ENCODE data around the gene RAB3D. TPM values are rescaled to one million over a fixed set of nuclear protein-coding genes. Genes with fewer than 3 reads are reported as not detected.
"Not testable (repeated sequence)": the region's sequence is repeated elsewhere in the genome, so short reads cannot be mapped to it uniquely, and the experiment has no call there.

RAB3D gene
- total RNA-seq, 1 donor from 2014 or later, result 53.6 TPM

DNA sequence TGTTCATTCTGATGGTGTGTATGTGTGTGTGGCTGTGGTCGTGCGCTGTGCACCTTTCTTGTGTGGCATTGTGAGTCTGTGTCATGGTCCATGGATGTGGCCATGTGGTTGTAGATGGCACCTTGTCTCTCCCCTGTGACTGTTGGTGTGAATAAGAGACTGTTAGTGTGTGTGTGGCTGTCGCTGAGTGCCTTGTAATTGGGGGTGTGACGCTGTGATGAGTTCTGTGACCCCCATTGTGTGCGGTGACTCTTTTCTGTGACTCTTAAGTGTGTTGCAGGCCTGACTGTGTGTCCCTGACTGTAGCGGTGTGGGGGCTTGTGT is 16.6 kb upstream of the RAB3D start:
- ATAC-seq (no peak), DNase-seq (no peak)
- peak overlapping the region; percentile 60 for H3K4me3 ChIP-seq
- no peaks in the 10 kb centered on the region for H3K9me3 ChIP-seq
- no peaks in the 10 kb centered on the region for H3K27me3 ChIP-seq (ENCODE audit: low read depth)
- TF ChIP-seq, protein P1, sequence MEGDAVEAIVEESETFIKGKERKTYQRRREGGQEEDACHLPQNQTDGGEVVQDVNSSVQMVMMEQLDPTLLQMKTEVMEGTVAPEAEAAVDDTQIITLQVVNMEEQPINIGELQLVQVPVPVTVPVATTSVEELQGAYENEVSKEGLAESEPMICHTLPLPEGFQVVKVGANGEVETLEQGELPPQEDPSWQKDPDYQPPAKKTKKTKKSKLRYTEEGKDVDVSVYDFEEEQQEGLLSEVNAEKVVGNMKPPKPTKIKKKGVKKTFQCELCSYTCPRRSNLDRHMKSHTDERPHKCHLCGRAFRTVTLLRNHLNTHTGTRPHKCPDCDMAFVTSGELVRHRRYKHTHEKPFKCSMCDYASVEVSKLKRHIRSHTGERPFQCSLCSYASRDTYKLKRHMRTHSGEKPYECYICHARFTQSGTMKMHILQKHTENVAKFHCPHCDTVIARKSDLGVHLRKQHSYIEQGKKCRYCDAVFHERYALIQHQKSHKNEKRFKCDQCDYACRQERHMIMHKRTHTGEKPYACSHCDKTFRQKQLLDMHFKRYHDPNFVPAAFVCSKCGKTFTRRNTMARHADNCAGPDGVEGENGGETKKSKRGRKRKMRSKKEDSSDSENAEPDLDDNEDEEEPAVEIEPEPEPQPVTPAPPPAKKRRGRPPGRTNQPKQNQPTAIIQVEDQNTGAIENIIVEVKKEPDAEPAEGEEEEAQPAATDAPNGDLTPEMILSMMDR (IDR thresholded peaks at IDR 0.05), result no peak
- peaks cover 8% of the 10 kb centered on the region for H3K36me3 ChIP-seq
- H3K27ac ChIP-seq, result no peak overlapping the region
- intact Hi-C loops (cut with DNase I), result no loop called here
- H3K4me1 ChIP-seq, result peaks cover 9% of the 10 kb centered on the region

DNA sequence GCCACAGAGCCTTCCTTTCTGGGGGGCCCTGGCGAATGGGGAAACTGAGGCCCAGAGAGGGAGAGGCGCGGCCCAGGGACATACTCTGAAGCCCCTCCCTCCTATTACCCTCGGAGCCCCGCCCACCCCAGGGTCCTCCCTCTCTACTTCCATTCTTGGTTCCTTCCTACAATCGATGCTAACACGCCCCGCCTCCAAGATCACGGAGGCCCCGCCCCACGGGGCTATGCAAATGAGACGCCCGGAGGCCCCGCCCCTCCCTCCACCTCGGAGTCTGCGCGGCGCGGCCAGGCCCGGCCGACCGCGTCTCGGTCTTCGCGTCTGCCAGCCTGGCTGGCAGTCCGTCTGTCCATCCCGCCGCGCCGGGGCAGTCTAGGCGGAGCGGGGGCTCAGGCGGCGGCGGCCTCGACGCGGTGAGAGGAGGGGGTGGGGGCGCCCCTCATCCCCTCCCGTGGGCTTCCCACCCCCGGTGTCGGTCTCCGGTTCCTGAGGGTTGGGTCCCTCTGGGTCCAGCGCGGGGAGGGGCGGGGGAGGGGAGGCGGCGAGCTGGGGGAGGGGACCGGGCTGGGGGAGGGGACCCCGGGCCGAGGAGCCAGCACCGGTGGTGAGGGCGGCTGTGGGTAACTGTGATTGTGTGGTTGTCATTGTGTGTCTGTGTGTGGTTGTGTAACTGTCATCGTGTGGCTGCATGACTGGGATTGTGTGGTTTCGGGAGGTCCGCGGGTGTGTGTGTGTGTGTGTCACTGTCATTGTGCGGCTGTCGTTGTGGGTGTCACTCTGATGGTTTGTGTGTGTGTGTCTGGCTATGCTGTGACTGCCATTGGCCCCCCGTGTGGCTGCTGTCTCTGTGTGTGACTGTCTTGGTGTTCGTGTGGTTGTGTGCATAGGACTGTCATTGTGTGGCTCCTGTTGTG is 16.0 kb upstream of the RAB3D start, which contains the start of gene PLPPR2:
Gene PLPPR2, plus strand, starts transcription at position 273 of the 914 bp plus-strand sequence. CDS start 2,242 bp downstream, outside the sequence.
- TF ChIP-seq, protein P1 (IDR thresholded peaks at IDR 0.05), result no peak
- peaks cover 9% of the 10 kb centered on the region for H3K4me1 ChIP-seq
- no peaks in the 10 kb centered on the region for H3K9me3 ChIP-seq
- H3K27ac ChIP-seq, result peak within 1 kb of the TSS; percentile 41
- intact Hi-C loops (cut with DNase I), result no loop called here
- H3K36me3 ChIP-seq, result peaks cover 8% of the 10 kb centered on the region
- ATAC-seq, result peak; percentile 94 to 95
- no peaks in the 10 kb centered on the region for H3K27me3 ChIP-seq (ENCODE audit: low read depth)
- peak within 1 kb of the TSS; percentile 60 for H3K4me3 ChIP-seq
- DNase-seq, result peak; percentile 96

DNA sequence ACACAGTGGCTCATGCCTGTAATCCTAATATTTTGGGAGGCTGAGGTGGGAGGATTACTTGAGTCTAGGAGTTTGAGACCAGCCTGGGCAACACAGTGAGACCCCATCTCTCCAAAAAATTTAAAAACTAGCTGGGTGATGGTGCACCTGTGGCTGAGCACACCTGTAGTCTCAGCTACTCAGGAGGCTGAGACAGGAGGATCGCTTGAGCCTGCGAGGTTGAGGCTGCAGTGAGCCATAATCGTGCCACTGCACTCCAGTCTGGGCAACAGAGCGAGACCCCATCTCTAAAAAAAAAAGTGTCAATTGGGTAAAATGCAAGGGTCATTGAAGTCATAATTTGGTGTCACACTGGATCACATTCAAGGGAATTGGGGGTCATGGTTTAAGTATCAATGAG is 14.6 kb upstream of the RAB3D start:
- H3K9me3 ChIP-seq; H3K4me1 ChIP-seq; DNase-seq; H3K27ac ChIP-seq; H3K27me3 ChIP-seq (ENCODE audit: low read depth); H3K36me3 ChIP-seq; intact Hi-C loops (cut with DNase I); ATAC-seq; H3K4me3 ChIP-seq: not testable (repeated sequence)

DNA sequence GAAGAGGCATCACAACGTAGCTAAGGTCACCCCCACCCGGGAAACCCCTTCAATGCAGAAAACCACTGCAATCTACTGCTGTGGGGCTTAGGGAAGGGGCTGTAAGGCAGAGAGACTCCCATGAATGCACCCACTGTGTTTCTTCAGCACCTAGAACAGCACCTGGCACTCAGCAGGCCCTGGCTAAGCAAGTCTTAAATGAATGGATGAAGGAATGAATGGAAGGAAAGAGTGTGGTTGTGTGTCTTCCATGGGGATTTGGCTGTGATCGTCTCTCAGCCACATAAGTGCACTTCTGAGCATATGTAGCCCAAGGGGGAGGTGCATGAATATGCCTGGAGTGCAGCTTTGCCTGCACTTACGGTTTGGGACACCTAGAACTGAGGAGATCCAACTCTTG is 9.7 kb upstream of the RAB3D start:
- DNase-seq (no peak), ATAC-seq (no peak)
- Histone ChIP-seq H3K4me3 (no peak overlapping the region), H3K36me3 (no peaks in the 10 kb centered on the region), H3K27ac (no peak overlapping the region), H3K9me3 (peaks cover 3% of the 10 kb centered on the region), H3K4me1 (peaks cover 22% of the 10 kb centered on the region), H3K27me3 (ENCODE audit: low read depth) (no peaks in the 10 kb centered on the region)
- TF ChIP-seq, protein P1 (IDR thresholded peaks at IDR 0.05), result no peak
- intact Hi-C loops (cut with DNase I), result no loop called here

DNA sequence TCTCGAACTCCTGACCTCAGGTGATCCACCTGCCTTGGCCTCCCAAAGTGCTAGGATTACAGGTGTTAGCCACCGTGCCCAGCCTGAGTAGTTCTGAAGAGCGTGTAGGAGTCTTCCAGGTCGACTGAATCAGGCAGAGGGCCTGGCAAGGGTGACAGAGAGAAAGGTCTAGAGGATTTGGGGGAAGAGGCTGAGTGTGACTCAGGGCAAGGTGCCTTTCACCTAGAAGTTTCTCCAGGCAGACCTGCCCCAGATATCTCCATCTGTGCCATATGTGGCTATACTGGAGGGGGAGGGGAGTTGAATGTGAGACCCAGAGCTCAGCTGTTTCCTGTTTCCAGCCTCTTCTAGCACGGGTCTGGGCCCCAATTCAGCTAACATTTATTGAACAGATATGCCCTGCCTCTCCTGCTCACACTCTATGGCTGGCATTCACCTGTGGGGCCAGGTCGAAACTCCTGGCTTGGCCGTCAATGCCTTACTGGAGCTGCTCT is 8.1 kb upstream of the RAB3D start:
- H3K36me3 ChIP-seq, result peaks cover 4% of the 10 kb centered on the region
- DNase-seq (no peak), ATAC-seq (no peak)
- H3K9me3 ChIP-seq, result peaks cover 3% of the 10 kb centered on the region
- no peak overlapping the region for H3K27ac ChIP-seq
- no peaks in the 10 kb centered on the region for H3K27me3 ChIP-seq (ENCODE audit: low read depth)
- intact Hi-C loops (cut with DNase I), result no loop called here
- peaks cover 31% of the 10 kb centered on the region for H3K4me1 ChIP-seq
- no peak overlapping the region for H3K4me3 ChIP-seq
- TF ChIP-seq, protein P1 (IDR thresholded peaks at IDR 0.05), result no peak
